Mammary epithelial cell (primary cell): ENCODE results near the gene SLC16A10.

Experiments
- EZH2 ChIP-seq: IDR thresholded peaks from 2 replicates; pipeline ENCODE4 v1.6.1; 2012; ENCODE audit warnings: low read length, inconsistent platforms, borderline replicate concordance
- TF ChIP-seq, protein P1 (sequence below), 2 donors: IDR thresholded peaks in 1 of 2; conservative IDR thresholded peaks in 1 of 2; 2 replicates each; pipeline ENCODE4 v1.5.1; 2011 to 2012; ENCODE audit warnings: inconsistent platforms in 2 of 2, low read length in 2 of 2, mild to moderate bottlenecking in 2 of 2, control low read depth in 1 of 2, low read depth in 1 of 2; ENCODE audit not compliant: insufficient read depth in 1 of 2; ENCODE audit errors: extremely low read depth in 1 of 2

DNA sequence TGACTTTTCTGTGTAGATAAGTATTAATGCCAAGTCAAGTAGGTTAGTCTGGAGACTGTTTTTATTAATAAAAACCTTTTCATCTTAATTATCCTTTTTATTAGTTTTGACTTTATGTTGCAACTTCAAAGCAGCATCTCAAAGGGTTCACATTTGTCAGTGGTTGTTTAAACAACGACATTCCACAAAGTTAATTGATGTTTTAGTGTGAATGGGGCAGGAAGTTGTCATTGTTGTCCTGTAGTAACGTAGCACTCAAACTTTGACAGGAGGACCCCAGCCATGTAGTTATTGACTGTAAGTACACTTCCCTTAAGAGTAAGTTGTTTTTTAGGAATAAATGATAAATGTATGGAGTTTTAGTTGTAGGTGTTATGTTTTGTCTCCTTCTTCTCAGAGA, 11.3 kb downstream of the SLC16A10 start:
- TF ChIP-seq, protein P1, sequence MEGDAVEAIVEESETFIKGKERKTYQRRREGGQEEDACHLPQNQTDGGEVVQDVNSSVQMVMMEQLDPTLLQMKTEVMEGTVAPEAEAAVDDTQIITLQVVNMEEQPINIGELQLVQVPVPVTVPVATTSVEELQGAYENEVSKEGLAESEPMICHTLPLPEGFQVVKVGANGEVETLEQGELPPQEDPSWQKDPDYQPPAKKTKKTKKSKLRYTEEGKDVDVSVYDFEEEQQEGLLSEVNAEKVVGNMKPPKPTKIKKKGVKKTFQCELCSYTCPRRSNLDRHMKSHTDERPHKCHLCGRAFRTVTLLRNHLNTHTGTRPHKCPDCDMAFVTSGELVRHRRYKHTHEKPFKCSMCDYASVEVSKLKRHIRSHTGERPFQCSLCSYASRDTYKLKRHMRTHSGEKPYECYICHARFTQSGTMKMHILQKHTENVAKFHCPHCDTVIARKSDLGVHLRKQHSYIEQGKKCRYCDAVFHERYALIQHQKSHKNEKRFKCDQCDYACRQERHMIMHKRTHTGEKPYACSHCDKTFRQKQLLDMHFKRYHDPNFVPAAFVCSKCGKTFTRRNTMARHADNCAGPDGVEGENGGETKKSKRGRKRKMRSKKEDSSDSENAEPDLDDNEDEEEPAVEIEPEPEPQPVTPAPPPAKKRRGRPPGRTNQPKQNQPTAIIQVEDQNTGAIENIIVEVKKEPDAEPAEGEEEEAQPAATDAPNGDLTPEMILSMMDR (conservative IDR thresholded peaks at IDR 0.05 in 1 of 2, IDR thresholded peaks at IDR 0.05 in 1 of 2; ENCODE audit: extremely low read depth in 1 of 2, insufficient read depth in 1 of 2, low read depth in 1 of 2, low read length in 2 of 2): no peak
- no peak for TF ChIP-seq EZH2
